ENCODE measurements around the gene PRDM16. TPM values are rescaled to one million over a fixed set of nuclear protein-coding genes. Genes with fewer than 3 reads are reported as not detected.

Gene PRDM16
- total RNA-seq, 1 donor: 6.5 TPM

DNA sequence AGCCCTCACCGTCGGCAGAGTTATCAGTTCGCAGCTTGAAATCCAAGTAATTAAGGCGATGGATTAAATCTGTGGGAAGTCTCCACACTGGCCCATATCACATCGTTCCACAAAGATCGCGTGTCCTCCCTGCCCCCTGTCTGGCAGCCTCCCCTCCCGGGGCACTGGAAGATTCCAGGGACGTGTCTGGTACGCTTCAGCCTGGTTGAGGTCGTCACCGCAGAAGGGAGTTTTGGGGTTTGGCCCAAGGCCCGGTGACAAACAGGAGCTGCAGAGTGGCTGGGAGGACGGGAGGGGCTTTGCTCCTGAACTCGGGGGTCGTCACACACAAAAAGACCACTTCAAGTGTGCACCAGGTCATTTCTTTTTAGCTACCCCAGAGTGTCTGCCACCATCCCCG, 51.1 kb downstream of the PRDM16 start:
- H3K79me2 ChIP-seq (ENCODE audit: insufficient read depth, low read length): no peaks in the 10 kb centered on the region
- no peaks in the 10 kb centered on the region for H3K27me3 ChIP-seq (ENCODE audit: insufficient read depth, low read length)
- no peaks in the 10 kb centered on the region for H4K20me1 ChIP-seq (ENCODE audit: insufficient read depth, low read length)
- H3K9me3 ChIP-seq (ENCODE audit: low read depth, low read length): no peaks in the 10 kb centered on the region
- no peak for DNase-seq (ENCODE audit: insufficient read length, low spot score, missing footprints)
- no peak overlapping the region for H3K4me3 ChIP-seq (ENCODE audit: insufficient read depth, low read length)
- TF ChIP-seq CTCF (IDR thresholded peaks at IDR 0.05; ENCODE audit: extremely low read depth, low read depth, low read length): no peak
- H3K36me3 ChIP-seq (ENCODE audit: insufficient read depth, low read length): no peaks in the 10 kb centered on the region
- H3K4me2 ChIP-seq (ENCODE audit: insufficient read depth, low read length): no peak overlapping the region
- H3K27ac ChIP-seq (ENCODE audit: low read depth, low read length): no peak overlapping the region
- H2AFZ ChIP-seq (ENCODE audit: low read length): no peak overlapping the region
- no peaks in the 10 kb centered on the region for H3K4me1 ChIP-seq (ENCODE audit: insufficient read depth, low read length)

GRCh38 chr1:3120994-3121393, 52.0 kb downstream of the PRDM16 start:
- no peaks in the 10 kb centered on the region for H3K27me3 ChIP-seq (ENCODE audit: insufficient read depth, low read length)
- no peaks in the 10 kb centered on the region for H3K4me1 ChIP-seq (ENCODE audit: insufficient read depth, low read length)
- no peak for TF ChIP-seq CTCF (IDR thresholded peaks at IDR 0.05; ENCODE audit: extremely low read depth, low read depth, low read length)
- H4K20me1 ChIP-seq (ENCODE audit: insufficient read depth, low read length): no peaks in the 10 kb centered on the region
- H3K36me3 ChIP-seq (ENCODE audit: insufficient read depth, low read length): no peaks in the 10 kb centered on the region
- no peak overlapping the region for H3K4me3 ChIP-seq (ENCODE audit: insufficient read depth, low read length)
- no peaks in the 10 kb centered on the region for H3K9me3 ChIP-seq (ENCODE audit: low read depth, low read length)
- no peak for DNase-seq (ENCODE audit: insufficient read length, low spot score, missing footprints)
- no peak overlapping the region for H3K4me2 ChIP-seq (ENCODE audit: insufficient read depth, low read length)
- no peak overlapping the region for H3K27ac ChIP-seq (ENCODE audit: low read depth, low read length)
- no peaks in the 10 kb centered on the region for H3K79me2 ChIP-seq (ENCODE audit: insufficient read depth, low read length)
- H2AFZ ChIP-seq (ENCODE audit: low read length): no peak overlapping the region

DNA sequence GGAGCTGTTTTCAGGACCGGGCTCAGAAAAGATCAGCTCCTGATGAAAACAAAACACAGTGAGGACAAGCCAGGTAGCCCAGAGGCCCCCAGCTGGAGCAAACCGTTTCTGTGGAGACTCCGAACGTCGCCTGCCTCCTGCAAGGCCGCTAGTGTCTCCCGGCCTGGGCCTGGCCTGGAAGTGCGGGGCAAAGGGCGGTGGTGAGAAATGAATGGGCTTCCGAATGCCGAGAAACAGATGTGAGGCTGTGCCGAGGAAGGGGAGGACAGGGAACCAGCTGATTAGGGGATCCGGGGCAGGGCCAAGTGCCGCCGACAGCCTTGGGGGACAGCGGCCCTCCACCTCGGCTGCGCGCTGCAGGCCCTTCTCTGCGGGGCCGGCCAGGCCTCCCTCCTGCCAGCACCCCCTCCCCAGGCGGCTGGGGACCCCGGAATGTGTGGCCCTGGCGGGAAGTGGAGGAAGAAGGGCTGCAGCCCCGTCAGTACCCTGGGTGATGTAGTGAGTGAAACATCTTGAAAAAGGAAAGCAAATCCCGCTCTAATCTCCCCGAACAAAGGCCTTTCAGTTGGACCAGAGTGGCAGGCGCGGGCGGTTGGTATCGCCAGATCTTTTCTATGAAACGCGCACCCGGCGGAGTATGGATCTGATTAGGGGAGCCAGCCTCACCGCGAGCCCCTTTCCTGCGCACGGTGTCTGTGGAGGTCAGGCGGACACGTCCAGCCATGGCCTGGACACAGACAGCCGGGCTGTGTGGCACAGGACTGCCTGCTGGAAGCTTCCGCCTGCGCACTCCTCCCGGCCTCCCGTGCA, 52.6 kb downstream of the PRDM16 start:
- no peak overlapping the region for H3K27ac ChIP-seq (ENCODE audit: low read depth, low read length)
- no peaks in the 10 kb centered on the region for H3K36me3 ChIP-seq (ENCODE audit: insufficient read depth, low read length)
- no peak for TF ChIP-seq CTCF (IDR thresholded peaks at IDR 0.05; ENCODE audit: extremely low read depth, low read depth, low read length)
- H3K9me3 ChIP-seq (ENCODE audit: low read depth, low read length): no peaks in the 10 kb centered on the region
- H4K20me1 ChIP-seq (ENCODE audit: insufficient read depth, low read length): no peaks in the 10 kb centered on the region
- no peak overlapping the region for H3K4me3 ChIP-seq (ENCODE audit: insufficient read depth, low read length)
- H3K79me2 ChIP-seq (ENCODE audit: insufficient read depth, low read length): no peaks in the 10 kb centered on the region
- no peak for DNase-seq (ENCODE audit: insufficient read length, low spot score, missing footprints)
- no peaks in the 10 kb centered on the region for H3K4me1 ChIP-seq (ENCODE audit: insufficient read depth, low read length)
- H3K27me3 ChIP-seq (ENCODE audit: insufficient read depth, low read length): no peaks in the 10 kb centered on the region
- H3K4me2 ChIP-seq (ENCODE audit: insufficient read depth, low read length): no peak overlapping the region
- H2AFZ ChIP-seq (ENCODE audit: low read length): no peak overlapping the region

DNA sequence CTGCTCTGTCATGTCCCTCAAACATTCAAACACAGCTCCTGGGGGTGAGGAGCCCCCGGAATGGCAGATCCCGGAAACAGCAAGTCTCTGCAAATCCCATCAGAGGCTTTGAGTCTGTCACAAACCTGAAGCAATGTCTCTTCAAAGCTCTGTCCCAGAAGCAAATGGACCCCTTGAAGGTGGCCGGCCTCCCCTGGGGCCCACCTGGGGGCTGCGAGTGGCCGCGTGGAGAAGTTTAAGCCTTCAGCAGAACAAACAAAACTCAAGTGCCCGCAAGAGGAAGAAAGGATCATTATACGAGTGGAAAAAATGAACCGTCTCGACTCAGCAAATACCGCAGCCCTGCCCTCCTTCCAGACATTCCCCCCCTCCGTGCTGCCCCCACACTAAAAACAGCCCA, 53.3 kb downstream of the PRDM16 start:
- Histone ChIP-seq H3K4me3 (ENCODE audit: insufficient read depth, low read length) (no peak overlapping the region), H3K27ac (ENCODE audit: low read depth, low read length) (no peak overlapping the region), H3K4me1 (ENCODE audit: insufficient read depth, low read length) (peaks cover 7% of the 10 kb centered on the region), H3K36me3 (ENCODE audit: insufficient read depth, low read length) (no peaks in the 10 kb centered on the region), H3K79me2 (ENCODE audit: insufficient read depth, low read length) (no peaks in the 10 kb centered on the region), H3K4me2 (ENCODE audit: insufficient read depth, low read length) (no peak overlapping the region), H2AFZ (ENCODE audit: low read length) (no peak overlapping the region), H3K9me3 (ENCODE audit: low read depth, low read length) (no peaks in the 10 kb centered on the region), H3K27me3 (ENCODE audit: insufficient read depth, low read length) (no peaks in the 10 kb centered on the region), H4K20me1 (ENCODE audit: insufficient read depth, low read length) (no peaks in the 10 kb centered on the region)
- no peak for TF ChIP-seq CTCF (IDR thresholded peaks at IDR 0.05; ENCODE audit: extremely low read depth, low read depth, low read length)
- no peak for DNase-seq (ENCODE audit: insufficient read length, low spot score, missing footprints)

Measured in osteoblast (primary cell).